Measurements from ENCODE around the gene PEBP1.

PEBP1 gene

GRCh38 chr12:118189741-118190191 lies 53.8 kb downstream of the PEBP1 start:
- DNase-seq (ENCODE audit: low read depth) = no peak
- H3K4me3 ChIP-seq (ENCODE audit: low read depth, low read length) = no peak overlapping the region
- TF ChIP-seq, protein P1, sequence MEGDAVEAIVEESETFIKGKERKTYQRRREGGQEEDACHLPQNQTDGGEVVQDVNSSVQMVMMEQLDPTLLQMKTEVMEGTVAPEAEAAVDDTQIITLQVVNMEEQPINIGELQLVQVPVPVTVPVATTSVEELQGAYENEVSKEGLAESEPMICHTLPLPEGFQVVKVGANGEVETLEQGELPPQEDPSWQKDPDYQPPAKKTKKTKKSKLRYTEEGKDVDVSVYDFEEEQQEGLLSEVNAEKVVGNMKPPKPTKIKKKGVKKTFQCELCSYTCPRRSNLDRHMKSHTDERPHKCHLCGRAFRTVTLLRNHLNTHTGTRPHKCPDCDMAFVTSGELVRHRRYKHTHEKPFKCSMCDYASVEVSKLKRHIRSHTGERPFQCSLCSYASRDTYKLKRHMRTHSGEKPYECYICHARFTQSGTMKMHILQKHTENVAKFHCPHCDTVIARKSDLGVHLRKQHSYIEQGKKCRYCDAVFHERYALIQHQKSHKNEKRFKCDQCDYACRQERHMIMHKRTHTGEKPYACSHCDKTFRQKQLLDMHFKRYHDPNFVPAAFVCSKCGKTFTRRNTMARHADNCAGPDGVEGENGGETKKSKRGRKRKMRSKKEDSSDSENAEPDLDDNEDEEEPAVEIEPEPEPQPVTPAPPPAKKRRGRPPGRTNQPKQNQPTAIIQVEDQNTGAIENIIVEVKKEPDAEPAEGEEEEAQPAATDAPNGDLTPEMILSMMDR (IDR thresholded peaks at IDR 0.05; ENCODE audit: control insufficient read depth, extremely low read depth, insufficient read depth) = no peak

GRCh38 chr12:118190266-118190665 lies 54.3 kb downstream of the PEBP1 start:
- no peak overlapping the region for H3K4me3 ChIP-seq (ENCODE audit: low read depth, low read length)
- no peak for DNase-seq (ENCODE audit: low read depth)
- TF ChIP-seq, protein P1 (IDR thresholded peaks at IDR 0.05; ENCODE audit: control insufficient read depth, extremely low read depth, insufficient read depth) = no peak

DNA sequence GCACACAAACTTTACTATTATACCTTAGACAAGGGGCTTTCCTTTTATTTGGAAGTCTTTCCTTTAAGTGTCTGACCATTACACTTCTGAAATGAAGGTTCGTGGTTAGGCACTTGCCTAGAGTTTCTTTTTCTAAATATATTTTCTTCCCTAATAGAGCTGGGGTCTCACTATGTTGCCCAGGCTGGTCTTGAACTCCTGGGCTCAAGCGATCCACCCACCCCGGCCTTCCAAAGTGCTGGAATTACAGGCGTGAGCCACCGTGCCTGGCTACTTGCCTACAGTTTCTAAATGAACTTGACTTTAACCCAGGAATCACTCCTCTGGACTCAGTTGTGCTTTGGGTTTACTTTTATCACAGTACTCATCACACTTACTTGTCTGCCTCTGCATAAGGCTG lies 57.6 kb downstream of the PEBP1 start:
- no peak for DNase-seq (ENCODE audit: low read depth)
- H3K4me3 ChIP-seq (ENCODE audit: low read depth, low read length) = no peak overlapping the region
- TF ChIP-seq, protein P1 (IDR thresholded peaks at IDR 0.05; ENCODE audit: control insufficient read depth, extremely low read depth, insufficient read depth) = no peak

DNA sequence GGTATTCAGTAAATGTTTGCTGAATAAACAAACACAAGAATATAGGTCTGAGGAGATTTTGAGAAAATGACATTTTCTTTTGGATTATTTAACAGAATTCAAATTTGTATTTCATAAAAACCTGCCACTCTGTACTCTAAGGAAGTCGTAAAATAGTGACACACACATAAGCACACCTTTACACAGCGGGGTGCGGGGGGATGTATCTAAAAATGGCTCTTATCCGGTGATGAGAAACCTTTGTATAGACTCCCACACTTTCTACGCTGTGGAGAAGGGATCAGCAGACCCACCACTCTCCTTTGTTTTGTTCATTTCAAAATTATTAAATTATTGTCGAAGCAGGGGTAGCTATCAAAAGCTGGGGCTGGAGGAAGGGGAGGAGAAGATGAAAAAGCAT lies 58.0 kb downstream of the PEBP1 start:
- no peak overlapping the region for H3K4me3 ChIP-seq (ENCODE audit: low read depth, low read length)
- TF ChIP-seq, protein P1 (IDR thresholded peaks at IDR 0.05; ENCODE audit: control insufficient read depth, extremely low read depth, insufficient read depth) = no peak
- no peak for DNase-seq (ENCODE audit: low read depth)

Measured in LNCaP clone FGC (cell line).